Naive B cell (primary cell): ENCODE measurements around the gene ZYG11B. TPM values are rescaled to one million over a fixed set of nuclear protein-coding genes. Genes with fewer than 3 reads are reported as not detected.
"Not testable (repeated sequence)": the region's sequence is repeated elsewhere in the genome, so short reads cannot be mapped to it uniquely, and the experiment has no call there.

Experiments used
- ATAC-seq, 2 donors: fragments of 150-1000 bp; cut with Tn5 transposase; 2 replicates each; pipeline ENCODE4 v1.10.0; 2021; ENCODE audit warnings: low read depth in 2 of 2, mild to moderate bottlenecking in 2 of 2, moderate library complexity in 2 of 2
- DNase-seq: peaks from one replicate; pipeline ENCODE4 v3.0.0; 2022
- H3K27ac Mint-ChIP-seq, 6 donors: one replicate each; pipeline ENCODE4 v1.8.0; 2020 to 2022; ENCODE audit warnings: mild to moderate bottlenecking in 6 of 6, mixed read lengths in 6 of 6, moderate library complexity in 5 of 6, inconsistent platforms in 2 of 6
- H3K27me3 Mint-ChIP-seq, 3 donors: one replicate each; pipeline ENCODE4 v1.8.0; 2021 to 2022; ENCODE audit warnings: mixed read lengths in 3 of 3, mild to moderate bottlenecking in 1 of 3
- H3K36me3 Mint-ChIP-seq, 2 donors: one replicate each; pipeline ENCODE4 v1.8.0; 2020 to 2022; ENCODE audit warnings: mixed read lengths in 2 of 2, inconsistent platforms in 1 of 2, mild to moderate bottlenecking in 1 of 2
- H3K4me1 Mint-ChIP-seq, 3 donors: one replicate each; pipeline ENCODE4 v1.8.0; 2020 to 2022; ENCODE audit warnings: mixed read lengths in 3 of 3, inconsistent platforms in 1 of 3, mild to moderate bottlenecking in 1 of 3, moderate library complexity in 1 of 3
- H3K4me3 Mint-ChIP-seq, 8 donors: one replicate each; pipeline ENCODE4 v1.8.0; 2020 to 2022; ENCODE audit warnings: mild to moderate bottlenecking in 8 of 8, mixed read lengths in 8 of 8, moderate library complexity in 8 of 8, inconsistent platforms in 2 of 8
- H3K9me3 Mint-ChIP-seq, 7 donors: one replicate each; pipeline ENCODE4 v1.8.0; 2020 to 2022; ENCODE audit warnings: mixed read lengths in 7 of 7, mild to moderate bottlenecking in 5 of 7, inconsistent platforms in 2 of 7, moderate library complexity in 1 of 7
- polyA plus RNA-seq, 6 donors: library from polyadenylated mRNA; unstranded; fragments of 300-500 nt; fragmentation: Illumina TruSeq; gene quantifications; one replicate each; pipeline ENCODE4 v1.2.3, GENCODE V29; 2021; ENCODE audit warnings: low read depth in 6 of 6

The ZYG11B gene
- polyA plus RNA-seq, 6 donors from 2014 or later, result 6.8 to 14.2 (median 12.9) TPM

DNA sequence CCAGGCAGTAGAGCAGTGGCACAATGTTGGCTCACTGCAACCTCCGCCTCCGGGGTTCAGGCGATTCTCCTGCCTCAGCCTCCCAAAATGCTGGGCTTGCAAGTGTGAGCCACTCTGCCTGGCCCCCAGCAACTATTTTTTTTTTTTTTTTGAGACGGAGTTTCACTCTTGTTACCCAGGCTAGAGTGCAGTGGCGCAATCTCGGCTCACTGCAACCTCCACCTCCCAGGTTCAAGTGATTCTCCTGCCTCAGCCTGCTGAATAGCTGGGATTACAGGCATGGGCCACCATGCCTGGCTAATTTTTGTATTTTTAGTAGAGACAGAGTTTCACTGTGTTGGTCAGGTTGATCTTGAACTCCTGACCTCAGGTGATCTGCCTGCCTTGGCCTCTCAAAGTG, 23.9 kb downstream of the ZYG11B start:
- not testable (repeated sequence) for ATAC-seq, H3K9me3 Mint-ChIP-seq, H3K36me3 Mint-ChIP-seq, H3K27me3 Mint-ChIP-seq, H3K4me3 Mint-ChIP-seq, DNase-seq, H3K27ac Mint-ChIP-seq
- peaks cover 8 to 32% (median 8%) of the 10 kb centered on the region in 3 donors for H3K4me1 Mint-ChIP-seq

DNA sequence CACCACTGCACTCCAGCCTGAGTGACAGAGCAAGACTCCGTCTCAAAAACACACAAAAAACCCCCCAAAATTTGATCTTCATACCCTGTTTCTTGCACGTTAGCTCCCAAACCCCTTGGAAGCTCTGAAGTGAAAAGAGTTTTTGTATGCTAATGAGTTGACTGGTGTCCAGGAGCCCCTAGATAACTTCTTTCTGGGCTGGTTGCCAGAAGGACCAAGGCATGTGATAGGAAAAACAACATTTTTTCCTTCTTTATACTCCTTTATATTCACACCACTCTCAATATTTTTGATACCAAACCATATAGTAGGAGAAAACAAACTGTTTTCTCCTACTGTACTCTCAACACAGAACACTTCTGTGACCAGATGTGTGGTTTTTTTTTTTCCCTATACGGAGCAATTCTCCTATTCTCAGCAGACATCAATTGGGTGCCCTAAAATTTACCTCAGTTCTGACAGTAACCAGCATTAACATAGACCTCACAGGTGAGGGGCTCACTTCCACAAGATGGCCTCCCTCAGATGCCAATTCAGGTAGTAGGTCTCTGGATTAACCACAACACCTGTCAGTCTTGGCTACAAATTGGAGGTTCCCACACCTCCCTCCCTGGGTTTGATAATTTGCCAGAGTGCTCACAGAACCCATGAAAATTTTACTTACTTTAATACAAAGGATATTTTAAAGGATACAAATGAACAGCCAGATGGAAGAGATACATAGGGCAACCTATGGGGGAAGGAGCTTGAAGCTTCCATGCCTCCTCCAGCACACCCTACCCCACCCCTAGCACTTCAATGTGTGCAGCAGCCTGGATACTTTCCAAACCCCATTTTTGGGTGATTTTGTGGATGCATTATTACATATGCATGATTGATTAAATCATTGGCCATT, 25.6 kb downstream of the ZYG11B start:
- Mint-ChIP-seq H3K9me3 (no peaks in the 10 kb centered on the region), H3K27me3 (no peaks in the 10 kb centered on the region), H3K4me3 (no peak overlapping the region), H3K4me1 (peaks cover 6 to 22% (median 11%) of the 10 kb centered on the region in 3 donors), H3K36me3 (no peaks in the 10 kb centered on the region), H3K27ac (peak overlapping the region in 2 of 6 donors; percentile 8 to 12)
- ATAC-seq (no peak), DNase-seq (no peak)

DNA sequence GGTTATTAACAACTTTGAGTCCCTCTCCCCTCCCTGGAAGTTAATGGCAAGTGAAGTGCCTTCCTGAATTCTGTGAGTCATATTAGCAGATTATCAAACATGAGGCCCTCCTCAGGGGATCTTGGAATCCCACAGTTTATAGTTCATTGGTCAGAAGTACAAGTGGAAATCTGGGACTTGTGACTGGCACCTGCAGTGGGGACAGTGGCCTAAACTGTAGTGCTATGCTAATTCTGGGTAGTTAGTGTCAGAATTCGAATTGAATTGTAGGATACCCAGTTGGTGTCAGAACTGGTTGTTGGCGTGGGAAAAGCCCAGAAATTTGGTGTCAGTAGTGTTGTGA, 26.2 kb downstream of the ZYG11B start:
- H3K4me3 Mint-ChIP-seq, result no peak overlapping the region
- H3K27ac Mint-ChIP-seq, result peak overlapping the region in 3 of 6 donors; percentile 8 to 62 (median 12)

DNA sequence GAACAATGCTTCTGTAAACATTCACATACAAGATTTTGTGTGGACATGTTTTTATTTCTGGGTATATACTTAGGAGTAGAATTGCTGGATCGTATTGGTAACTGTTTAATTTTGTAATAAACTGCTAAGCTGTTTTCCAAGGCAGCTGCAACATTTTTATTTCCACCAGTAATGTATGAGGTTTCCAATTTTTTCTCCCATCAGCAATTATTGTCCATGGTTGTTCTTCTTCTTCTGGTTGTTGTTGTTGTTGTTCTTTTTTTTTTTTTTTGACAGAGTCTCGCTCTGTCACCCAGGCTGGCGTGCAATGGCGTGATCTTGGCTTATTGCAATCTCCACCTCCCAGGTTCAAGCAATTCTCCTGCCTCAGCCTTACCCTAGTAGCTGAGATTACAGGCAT, 26.9 kb downstream of the ZYG11B start:
- Mint-ChIP-seq H3K4me1 (peaks cover 5 to 13% (median 8%) of the 10 kb centered on the region in 3 donors), H3K27me3 (no peaks in the 10 kb centered on the region), H3K4me3 (no peak overlapping the region), H3K9me3 (no peaks in the 10 kb centered on the region), H3K27ac (no peak overlapping the region), H3K36me3 (peaks cover 0 to under 1% of the 10 kb centered on the region in 2 donors)
- no peak for ATAC-seq
- no peak for DNase-seq

More for the DNA sequence above, 26.2 kb downstream of the ZYG11B start:
- H3K4me1 Mint-ChIP-seq, result peaks cover 5 to 16% (median 10%) of the 10 kb centered on the region in 3 donors
- no peaks in the 10 kb centered on the region for H3K9me3 Mint-ChIP-seq
- no peak for DNase-seq
- no peak for ATAC-seq
- H3K36me3 Mint-ChIP-seq, result no peaks in the 10 kb centered on the region
- no peaks in the 10 kb centered on the region for H3K27me3 Mint-ChIP-seq

DNA sequence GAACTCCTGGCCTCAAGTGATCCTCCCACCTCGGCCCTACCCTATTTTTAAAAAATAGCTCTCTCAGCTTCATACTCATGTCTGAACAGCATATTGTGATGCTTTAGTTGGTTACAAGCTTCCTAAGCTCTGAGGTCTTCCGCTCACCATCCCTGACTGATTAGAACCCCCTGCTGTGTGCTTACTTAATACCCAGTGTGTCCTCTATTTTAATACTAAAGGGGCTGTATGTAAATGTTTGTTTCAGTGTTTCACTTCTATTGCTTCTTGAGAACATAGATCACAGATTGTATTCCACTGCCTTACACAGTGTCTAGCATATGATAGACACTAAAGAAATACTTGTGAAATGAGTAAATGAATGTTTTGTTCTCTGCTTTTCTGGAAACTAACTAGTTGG, 29.8 kb downstream of the ZYG11B start:
- H3K9me3 Mint-ChIP-seq, result no peaks in the 10 kb centered on the region
- no peaks in the 10 kb centered on the region for H3K27me3 Mint-ChIP-seq
- peaks cover 0 to 4% of the 10 kb centered on the region in 2 donors for H3K36me3 Mint-ChIP-seq
- H3K4me3 Mint-ChIP-seq, result no peak overlapping the region
- ATAC-seq (no peak), DNase-seq (no peak)
- H3K4me1 Mint-ChIP-seq, result peaks cover 5 to 16% (median 8%) of the 10 kb centered on the region in 3 donors
- H3K27ac Mint-ChIP-seq, result peak overlapping the region in 1 of 6 donors; percentile 12

DNA sequence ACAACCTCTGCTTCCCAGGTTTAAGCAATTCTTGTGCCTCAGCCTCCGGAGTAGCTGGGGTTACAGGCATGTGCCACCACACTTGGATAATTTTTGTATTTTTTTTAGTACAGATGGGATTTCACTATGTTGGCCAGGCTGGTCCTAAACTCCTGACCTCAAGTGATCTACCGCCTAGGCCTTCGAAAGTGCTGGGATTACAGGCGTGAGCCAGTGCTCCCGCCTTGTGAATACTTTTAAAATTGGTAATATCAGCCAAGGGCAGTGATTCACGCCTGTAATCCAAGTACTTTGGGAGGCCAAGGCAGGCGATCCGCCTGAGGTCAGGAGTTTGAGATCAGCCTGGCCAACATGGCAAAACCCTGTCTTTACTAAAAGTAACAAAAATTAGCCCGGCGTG, 33.7 kb downstream of the ZYG11B start:
- Mint-ChIP-seq H3K36me3 (peaks cover 0 to 17% of the 10 kb centered on the region in 2 donors), H3K27me3 (no peaks in the 10 kb centered on the region), H3K4me1 (peaks cover 0 to 8% (median 3%) of the 10 kb centered on the region in 3 donors), H3K27ac (no peak overlapping the region), H3K4me3 (no peak overlapping the region), H3K9me3 (no peaks in the 10 kb centered on the region)
- ATAC-seq (no peak), DNase-seq (no peak)

DNA sequence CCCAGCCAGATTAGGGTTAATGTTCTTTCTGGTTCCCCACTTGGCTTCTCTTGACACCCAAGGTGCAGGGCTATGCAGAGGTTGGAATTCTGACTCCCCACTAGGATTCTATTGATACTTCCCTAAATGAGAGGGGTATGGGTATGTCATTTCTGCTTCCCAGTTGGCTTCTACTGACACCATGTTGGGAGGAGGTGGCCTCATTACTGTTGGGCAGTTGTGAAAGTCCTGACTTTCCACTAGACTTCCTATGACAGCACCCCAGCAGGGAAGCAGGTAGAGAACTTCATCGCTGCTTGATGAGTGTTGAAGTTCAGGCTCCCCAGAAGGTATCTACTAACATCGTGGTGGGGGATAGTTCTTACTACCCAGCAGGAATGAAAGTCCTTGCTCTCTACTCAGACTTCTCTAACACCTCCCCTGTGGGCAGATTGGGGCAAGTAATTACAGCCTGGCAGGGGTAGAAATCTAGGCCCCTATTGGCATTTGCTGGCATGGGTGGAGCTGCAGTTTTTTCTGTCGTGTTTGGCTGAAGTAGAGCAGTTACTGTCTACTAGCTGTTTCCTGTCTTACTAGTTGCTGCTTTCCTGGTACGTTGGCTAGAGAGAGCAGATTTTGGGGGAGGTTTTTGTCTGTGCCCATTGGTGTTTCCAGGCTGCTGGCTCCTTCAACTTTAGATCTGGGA, 41.5 kb downstream of the ZYG11B start:
- Mint-ChIP-seq H3K36me3 (peaks cover 11 to 27% of the 10 kb centered on the region in 2 donors), H3K9me3 (peaks cover 0 to 4% (median 0%) of the 10 kb centered on the region in 7 donors), H3K4me1 (peaks cover 14 to 17% (median 16%) of the 10 kb centered on the region in 3 donors), H3K27ac (peak overlapping the region in 2 of 6 donors; percentile 30 to 52), H3K4me3 (no peak overlapping the region), H3K27me3 (no peaks in the 10 kb centered on the region)
- no peak for ATAC-seq
- DNase-seq, result no peak

DNA sequence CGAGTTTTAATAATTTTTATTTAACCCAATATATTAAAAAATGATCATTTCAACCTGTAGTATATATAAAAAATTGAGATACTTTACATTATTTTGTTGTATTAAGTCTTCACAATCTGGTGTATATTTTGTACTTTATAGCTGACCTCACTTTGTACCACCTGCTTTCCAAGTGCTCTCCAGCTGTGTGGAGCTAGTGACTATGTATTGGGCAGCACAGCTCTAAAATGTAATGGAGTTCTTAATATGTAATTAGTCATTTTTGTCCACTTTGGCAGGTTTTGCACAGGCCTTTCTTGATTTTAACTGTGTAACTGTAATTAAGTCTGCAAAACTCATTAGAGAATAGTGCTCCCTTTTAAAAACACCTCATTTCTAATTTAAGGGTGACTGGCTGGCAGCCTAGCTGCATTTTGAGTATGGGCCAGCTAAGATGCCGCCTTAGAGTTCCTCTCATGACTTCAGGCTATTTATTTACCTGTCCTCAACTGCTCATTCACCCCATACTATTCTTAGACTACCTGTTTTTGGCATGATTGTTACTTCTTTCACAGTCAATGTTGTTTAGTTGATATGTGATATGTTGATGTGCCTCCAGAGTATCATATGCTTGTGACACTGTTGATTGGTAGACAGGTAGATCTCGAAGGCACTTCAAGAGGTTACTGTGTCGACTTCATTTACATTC, 43.2 kb downstream of the ZYG11B start:
- Mint-ChIP-seq H3K4me3 (no peak overlapping the region), H3K4me1 (peaks cover 16 to 17% (median 17%) of the 10 kb centered on the region in 3 donors), H3K27me3 (no peaks in the 10 kb centered on the region), H3K9me3 (peaks cover 0 to 4% (median 0%) of the 10 kb centered on the region in 7 donors), H3K27ac (no peak overlapping the region), H3K36me3 (peaks cover 13 to 28% of the 10 kb centered on the region in 2 donors)
- ATAC-seq (no peak), DNase-seq (no peak)

DNA sequence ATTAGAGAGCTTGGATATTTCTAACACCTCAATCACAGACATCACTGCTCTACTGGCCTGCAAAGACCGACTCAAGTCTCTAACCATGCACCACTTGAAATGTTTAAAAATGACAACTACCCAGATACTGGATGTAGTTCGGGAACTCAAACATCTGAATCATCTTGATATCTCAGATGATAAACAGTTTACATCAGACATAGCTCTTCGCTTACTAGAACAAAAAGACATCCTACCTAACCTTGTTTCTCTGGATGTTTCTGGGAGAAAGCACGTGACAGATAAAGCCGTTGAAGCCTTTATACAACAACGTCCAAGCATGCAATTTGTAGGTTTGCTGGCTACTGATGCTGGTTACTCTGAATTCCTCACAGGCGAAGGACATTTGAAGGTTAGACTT, 45.1 kb downstream of the ZYG11B start:
- Mint-ChIP-seq H3K4me3 (no peak overlapping the region), H3K9me3 (peaks cover 0 to 4% (median 0%) of the 10 kb centered on the region in 7 donors), H3K4me1 (peaks cover 16 to 24% (median 17%) of the 10 kb centered on the region in 3 donors), H3K27me3 (no peaks in the 10 kb centered on the region), H3K27ac (no peak overlapping the region), H3K36me3 (peaks cover 21 to 33% of the 10 kb centered on the region in 2 donors)
- ATAC-seq (no peak), DNase-seq (no peak)

DNA sequence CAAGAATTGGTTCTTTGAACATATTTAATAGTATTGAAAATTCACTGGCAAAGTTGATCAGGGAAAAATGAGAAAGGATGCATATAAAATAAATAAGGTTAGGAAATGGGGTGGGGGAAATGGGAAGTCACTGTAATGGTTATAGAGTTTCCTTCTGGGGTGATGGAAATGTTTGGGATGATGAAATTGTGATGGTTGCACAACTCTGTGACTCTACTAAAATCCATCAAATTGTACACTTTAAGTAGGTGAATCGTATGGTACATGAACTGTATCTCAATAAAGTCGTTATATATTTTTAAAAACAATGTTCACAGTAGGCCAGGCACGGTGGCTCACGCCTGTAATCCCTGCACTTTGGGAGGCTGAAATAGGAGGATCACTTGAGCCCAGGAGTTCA, 59.9 kb downstream of the ZYG11B start:
- ATAC-seq, result no peak

DNA sequence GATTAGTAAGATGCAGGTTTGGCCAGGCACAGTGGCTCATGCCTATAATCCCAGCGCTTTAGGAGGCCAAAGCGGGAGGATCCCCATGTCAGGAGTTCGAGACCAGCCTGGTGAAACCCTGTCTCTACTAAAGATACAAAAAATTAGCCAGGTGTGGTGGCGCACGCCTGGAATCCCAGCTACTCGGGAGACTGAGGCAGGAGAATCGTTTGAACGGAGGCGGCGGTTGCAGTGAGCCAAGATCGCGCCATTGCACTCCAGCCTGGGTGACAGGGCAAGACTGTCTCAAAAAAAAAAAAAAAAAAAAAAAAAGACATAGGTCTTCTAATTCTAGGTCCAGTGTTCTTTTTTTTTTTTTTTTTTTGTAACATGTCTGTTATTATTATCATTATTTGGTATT, 64.2 kb downstream of the ZYG11B start:
- H3K36me3 Mint-ChIP-seq, result peaks cover 14 to 28% of the 10 kb centered on the region in 2 donors
- not testable (repeated sequence) for DNase-seq, H3K27me3 Mint-ChIP-seq, H3K4me1 Mint-ChIP-seq, H3K9me3 Mint-ChIP-seq, H3K4me3 Mint-ChIP-seq, ATAC-seq
- H3K27ac Mint-ChIP-seq, result peak overlapping the region in 2 of 6 donors; percentile 37 to 72

More for the DNA sequence above, 59.9 kb downstream of the ZYG11B start:
- Mint-ChIP-seq H3K4me1 (peaks cover 0 to 9% (median 7%) of the 10 kb centered on the region in 3 donors), H3K27ac (no peak overlapping the region), H3K36me3 (peaks cover 16 to 19% of the 10 kb centered on the region in 2 donors), H3K9me3 (no peaks in the 10 kb centered on the region), H3K27me3 (no peaks in the 10 kb centered on the region), H3K4me3 (no peak overlapping the region)
- no peak for DNase-seq

DNA sequence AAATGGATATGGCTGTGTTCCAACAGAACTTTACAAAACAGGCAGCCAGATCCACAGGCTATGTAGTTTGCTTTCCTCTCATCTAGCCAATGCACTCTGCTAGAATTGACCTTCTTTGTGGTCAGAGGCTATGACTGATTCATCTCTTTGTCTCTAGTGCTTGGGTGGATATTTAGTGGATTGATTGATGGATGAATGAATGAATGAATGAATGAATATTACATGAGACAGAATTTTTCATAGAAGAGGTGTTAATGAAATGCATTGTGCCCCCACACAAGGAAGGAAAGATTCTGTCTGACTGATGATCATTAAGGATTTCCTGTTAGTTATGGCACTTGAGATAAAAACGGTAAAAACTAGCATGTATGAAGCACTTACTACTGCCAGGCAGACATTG, 65.8 kb downstream of the ZYG11B start:
- H3K4me1 Mint-ChIP-seq, result no peaks in the 10 kb centered on the region
- ATAC-seq (no peak), DNase-seq (no peak)
- peaks cover 5 to 23% of the 10 kb centered on the region in 2 donors for H3K36me3 Mint-ChIP-seq
- H3K4me3 Mint-ChIP-seq, result no peak overlapping the region
- no peak overlapping the region for H3K27ac Mint-ChIP-seq
- H3K9me3 Mint-ChIP-seq, result no peaks in the 10 kb centered on the region
- no peaks in the 10 kb centered on the region for H3K27me3 Mint-ChIP-seq

DNA sequence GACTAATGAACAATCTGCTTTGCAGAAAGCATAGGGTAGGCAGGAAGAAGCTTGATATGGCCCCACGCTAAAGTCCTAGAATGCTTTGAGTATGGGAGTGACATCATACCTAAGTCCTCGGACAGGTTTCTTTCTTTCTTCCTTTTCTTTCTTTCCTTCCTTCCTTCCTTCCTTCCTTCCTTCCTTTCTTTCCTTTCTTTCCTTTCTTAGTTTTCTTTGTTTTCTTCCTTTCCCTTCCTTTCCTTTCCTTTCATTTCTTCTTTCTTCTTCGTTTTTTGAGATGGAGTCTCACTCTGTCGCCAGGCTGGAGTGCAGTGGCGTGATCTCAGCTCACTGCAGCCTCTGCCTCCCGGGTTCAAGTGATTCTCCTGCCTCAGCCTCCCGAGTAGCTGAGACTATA, 67.5 kb downstream of the ZYG11B start:
- H3K4me3 Mint-ChIP-seq, H3K27me3 Mint-ChIP-seq, H3K4me1 Mint-ChIP-seq, ATAC-seq, H3K9me3 Mint-ChIP-seq, DNase-seq: not testable (repeated sequence)
- Mint-ChIP-seq H3K27ac (peak overlapping the region in 1 of 6 donors; percentile 70), H3K36me3 (peaks cover 0 to 23% of the 10 kb centered on the region in 2 donors)
